HG02571 (cell line): ENCODE results near the gene CCDC85C.
A peak's percentile ranks its signal among the peaks of the same experiment; 100 is the strongest.

ENCODE experiments used
- ATAC-seq: cut with Tn5 transposase; IDR thresholded peaks from one replicate; pipeline ENCODE4 v1.9.1; 2021; ENCODE audit warnings: mild to moderate bottlenecking, moderate library complexity; ENCODE audit not compliant: unreplicated experiment

The CCDC85C gene

GRCh38 chr14:99606359-99606758 lies 2.4 kb upstream of the CCDC85C start:
- no peak for ATAC-seq

DNA sequence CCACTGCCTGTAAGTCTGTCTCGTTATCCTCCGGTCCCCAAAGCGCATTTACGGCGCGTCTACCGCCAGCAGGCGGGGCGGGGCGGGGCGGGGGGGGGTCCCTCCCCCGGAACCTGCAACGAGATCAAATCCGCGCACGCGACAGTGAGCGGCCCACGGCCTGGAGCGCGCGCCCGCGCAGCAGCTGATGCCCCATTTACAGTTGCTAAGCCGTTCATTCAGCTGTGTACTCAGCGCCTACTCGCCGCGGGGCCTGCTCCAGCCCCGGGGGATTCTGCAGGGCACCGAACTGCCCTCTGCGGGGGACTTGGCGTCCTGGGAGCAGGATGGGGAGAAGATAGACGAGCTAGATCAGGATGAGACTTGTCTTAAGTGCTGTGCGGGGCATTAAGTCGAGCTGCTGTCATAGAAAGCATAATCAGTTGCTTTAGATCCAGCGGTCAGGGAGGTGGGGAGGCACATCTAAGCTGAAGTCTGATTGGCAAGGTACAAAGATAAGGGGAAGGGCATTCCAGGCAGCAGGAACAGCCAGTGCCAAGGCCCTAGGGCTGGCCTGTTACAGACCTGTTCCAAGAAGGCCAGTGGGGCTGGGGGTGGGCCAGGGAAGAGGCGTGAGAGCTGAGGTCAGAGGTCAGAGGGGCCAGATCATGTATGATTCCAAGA lies 1.4 kb upstream of the CCDC85C start:
- peak; percentile 36 for ATAC-seq

DNA sequence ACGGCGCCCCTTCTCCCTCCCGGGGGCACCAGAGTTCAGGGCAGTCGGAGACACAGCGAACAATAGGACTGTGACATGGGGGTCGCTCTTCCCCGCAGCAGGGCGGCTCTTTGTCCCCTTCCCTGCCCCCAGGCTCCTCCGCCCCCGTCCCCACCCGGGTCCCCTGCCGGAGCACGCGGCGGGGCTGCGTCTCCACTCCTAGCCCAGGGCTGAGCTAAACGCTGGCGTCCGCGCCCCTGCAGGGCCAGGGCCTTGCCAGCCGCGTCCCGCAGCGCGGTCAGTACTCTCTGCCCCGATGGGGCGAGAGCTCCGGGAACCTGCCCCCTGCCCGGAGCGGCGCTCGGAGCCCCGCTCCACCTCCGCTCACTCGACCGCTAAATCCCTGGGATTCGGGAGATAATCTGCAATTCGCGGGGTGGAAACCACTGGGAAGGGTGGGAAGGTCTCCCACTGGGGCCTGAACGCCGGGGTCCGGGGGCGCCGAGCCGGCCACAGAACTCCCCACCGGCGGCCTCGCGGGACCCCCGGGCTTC lies 825 bp upstream of the CCDC85C start:
- no peak for ATAC-seq

DNA sequence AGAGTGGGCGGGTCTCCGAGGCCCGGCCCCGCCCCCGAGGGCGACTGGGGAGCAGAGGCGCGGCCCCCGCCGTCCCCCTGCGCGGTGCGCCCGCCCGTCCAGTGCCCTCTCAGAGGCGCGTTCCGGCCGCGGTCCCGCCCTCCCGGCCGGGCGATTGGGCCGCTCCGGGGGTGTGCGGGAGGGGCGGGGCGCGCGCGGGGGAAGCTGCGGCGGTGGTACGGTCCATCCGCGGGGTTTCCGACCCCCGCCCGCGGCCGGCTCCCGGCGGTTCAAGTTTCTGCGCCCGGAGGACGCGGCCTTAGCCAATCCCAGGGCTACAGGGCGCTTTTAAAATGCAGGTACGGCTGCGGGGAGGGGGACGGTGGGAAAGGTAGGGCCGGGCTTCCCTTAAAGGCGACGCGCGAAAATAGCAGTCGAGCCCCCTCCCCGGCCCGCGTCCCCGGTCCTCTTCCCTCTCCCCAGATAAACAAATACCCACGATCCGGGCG lies 315 bp upstream of the CCDC85C start:
- peak; percentile 82 for ATAC-seq

DNA sequence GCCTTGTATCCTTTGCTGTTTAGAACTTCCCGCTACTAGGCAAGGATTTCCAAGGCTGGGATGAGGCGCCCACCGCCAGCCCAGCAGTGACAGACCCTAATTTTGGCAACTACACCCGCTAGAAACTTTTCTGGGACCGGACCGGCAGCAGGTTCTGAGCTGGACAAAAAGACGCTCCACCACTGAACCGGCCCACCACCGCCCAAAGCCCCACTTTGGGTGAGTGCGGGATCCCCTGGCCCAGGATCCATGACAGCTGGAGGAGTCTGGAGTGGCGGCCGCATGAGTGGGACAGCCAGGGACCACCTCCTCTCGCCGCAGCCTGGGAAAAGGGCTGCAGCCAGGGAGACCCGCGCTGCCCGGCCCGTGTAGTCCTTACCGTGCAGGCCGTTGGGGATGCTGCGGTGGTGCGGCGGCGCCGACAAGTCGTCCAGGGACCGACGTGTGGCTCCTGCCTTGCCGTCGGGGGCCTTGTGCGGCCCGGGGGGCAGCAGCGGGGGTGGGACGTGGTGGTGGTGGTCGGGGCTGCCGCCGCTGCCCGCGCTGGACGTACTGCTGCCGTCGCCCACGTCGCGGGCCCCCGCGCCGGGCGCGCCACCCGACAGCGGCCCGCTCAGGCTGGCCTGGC lies 1.1 kb downstream of the CCDC85C start:
- ATAC-seq: no peak

DNA sequence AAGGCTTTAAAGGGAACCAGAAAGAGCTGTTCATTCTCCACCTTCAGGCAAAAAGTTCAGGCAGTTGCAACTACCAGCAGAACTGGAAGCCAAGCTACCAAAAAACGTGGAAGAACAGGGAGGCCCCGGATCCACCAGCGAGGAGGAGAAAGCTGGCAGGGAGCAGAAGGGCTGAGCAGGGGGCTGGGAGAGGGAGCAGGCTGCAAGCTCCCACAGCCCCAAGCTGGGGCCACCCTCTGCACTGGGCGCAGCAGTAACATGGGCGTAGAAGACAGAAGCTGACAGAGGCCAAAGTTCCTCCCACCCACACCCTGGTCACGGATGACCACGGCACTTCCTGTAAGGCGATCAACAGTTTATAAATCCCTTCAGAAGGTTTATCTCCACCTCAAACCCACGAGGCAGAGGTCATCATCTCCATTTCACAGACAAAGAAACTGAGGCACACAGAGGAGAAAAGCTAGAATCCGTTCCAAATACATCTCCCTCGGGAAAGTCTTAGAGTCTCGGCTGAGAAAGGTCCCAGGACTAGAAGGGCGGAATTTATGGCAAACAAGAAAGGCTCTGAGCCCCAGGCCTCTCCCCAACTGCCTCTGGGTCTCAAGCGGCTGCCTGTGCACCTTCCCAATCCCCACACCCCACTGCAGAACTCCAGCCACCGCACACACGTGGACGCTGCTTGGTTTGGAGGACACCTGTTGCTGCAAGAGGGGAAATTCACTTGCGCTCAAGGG lies 1.8 kb downstream of the CCDC85C start:
- ATAC-seq: no peak

DNA sequence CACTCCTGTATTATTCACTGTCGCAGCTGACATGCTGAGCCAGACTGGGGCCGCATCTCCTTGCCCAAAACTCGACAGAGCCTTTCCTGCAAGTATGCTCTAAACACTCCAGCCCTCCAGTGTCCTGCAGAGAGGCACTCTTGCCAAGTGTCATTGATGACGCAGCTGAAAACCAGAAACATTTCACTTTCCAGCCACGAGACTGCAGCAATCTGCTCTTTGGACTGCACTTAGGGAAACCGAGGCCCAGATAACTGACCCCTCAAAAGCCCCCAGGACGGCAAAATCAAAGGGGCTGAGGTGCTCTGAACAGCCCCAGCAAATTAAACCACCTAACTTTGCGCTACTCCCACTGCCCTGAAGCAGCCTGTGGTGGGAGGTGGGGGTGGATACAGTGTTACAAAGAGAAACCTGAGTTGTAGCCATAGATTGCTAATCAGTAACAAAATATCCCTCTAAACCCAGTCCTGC lies 2.6 kb downstream of the CCDC85C start:
- no peak for ATAC-seq

DNA sequence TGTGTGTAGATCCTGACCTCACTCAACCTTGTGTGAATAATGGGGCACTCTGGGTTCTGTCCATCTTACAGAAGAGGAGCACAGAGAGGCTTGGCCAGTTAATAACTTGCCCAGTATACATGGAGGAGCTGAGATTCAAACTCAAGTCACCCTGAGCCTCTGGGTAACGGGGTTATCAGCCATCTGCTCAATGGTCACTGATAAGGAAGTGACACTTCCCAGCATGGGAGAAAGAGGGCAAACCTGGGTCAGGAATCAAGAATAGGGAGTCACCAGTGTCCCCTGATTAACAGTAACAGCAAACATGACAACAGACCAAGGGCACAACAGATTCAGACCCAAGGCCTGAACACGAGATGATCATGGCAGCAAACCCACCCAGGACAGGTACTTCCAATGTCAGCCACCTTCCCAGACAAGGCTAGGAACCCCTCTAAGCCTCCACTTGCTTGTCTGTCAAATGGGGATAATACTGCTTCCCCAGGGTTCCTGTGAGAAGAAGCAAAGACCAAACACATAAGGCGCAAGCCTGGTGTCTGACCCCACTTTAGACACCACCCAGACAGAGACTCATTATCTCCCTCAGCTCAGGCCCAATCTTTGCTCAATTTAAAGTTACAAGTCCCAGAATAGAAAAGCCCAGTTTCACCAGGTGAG lies 3.6 kb downstream of the CCDC85C start:
- no peak for ATAC-seq

DNA sequence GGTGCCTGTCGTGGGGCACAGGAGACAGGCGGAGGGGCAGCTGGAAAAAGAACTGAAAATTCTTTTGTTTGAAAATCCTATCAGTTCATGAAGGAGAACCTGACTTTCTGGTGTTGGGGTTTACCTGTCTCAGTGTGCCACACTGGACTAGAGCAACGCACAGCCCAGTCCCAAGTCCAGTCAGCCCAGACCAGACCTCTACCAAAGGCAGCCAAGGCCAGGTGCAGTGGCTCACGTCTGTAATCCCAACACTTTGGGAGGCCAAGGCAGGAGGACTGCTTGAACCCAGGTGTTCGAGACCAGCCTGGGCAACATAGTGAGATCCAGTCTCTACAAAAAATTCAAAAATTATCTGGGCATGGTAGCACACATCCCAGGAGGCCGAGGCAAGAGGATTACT lies 4.6 kb downstream of the CCDC85C start:
- no peak for ATAC-seq

GRCh38 chr14:99598774-99599173 lies 5.2 kb downstream of the CCDC85C start:
- no peak for ATAC-seq

- no peak for ATAC-seq
These were observed 6.0 kb downstream of the CCDC85C start for GRCh38 chr14:99597911-99598600.

GRCh38 chr14:99596772-99597171 lies 7.2 kb downstream of the CCDC85C start:
- ATAC-seq: no peak

GRCh38 chr14:99596071-99596627 lies 7.9 kb downstream of the CCDC85C start:
- no peak for ATAC-seq

DNA sequence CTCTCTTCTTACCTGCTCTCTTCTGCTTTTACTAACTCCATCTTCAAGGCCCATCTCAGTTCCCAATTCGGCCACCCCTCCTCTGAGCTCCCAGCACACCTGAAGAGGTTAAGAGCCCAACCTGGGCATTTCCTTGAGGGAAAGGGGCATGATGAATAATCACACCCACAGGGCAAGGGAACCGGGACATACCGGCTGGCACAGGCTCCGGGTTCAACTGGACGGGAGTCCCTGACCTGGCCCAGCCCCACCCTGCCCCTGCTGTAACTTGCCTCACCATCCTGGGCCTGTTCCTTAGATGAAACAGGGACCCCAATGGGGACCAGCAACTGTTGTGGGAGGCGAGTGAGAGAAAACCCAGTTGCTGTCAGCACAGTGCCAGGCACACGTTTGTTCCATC lies 8.5 kb downstream of the CCDC85C start:
- no peak for ATAC-seq

DNA sequence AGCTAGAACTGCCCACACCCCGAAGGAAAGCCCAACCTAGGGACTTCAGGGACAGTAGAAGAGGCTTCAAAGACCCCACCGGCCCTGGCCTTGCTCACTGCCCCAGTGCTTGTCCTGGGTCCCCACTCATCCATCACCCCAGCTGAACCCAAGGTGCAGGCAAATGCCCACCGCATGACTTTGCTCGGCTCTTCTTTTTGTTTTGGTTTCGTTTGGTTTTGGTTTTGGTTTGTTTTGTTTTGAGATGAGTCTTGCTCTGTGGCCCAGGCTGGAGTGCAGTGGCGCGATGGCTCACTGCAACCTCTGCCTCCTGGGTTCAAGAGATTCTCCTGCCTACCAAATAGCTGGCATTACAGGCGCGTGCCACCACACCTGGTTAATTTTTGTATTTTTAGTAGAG lies 9.0 kb downstream of the CCDC85C start:
- ATAC-seq: peak; percentile 90

- ATAC-seq: no peak
These were observed 9.8 kb downstream of the CCDC85C start for GRCh38 chr14:99593971-99594841.

GRCh38 chr14:99592933-99593753 lies 10.9 kb downstream of the CCDC85C start:
- no peak for ATAC-seq

GRCh38 chr14:99592394-99592793 lies 11.6 kb downstream of the CCDC85C start:
- ATAC-seq: no peak
